Measurements from ENCODE around the gene THAP12. TPM values are rescaled to one million over a fixed set of nuclear protein-coding genes. Genes with fewer than 3 reads are reported as not detected.

The THAP12 gene
- total and polyA plus RNA-seq, 10 of the 15 experiments (the other 5 are each of a cell fraction or from before 2014, with no cell fraction given) = 12.6 to 45.6 (median 22.3) TPM

DNA sequence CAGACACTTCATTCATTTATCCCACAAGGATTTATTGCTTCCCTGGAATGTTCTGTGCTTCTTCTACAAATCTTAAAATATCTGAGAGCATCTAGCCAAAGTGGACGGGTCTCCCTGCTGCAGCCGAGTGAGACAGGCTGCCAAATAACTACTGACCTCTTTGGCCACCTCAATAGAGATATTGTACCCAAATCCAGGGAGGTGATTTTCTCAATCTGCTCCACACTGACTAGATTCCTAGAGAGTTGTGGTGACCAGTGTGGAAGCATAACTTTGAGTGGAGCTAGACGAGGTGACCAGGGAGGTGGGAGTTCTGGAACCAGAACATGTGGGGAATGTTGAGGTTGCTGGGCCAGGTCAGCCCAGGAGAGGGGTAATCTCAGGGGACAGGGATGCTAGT is 77.5 kb downstream of the THAP12 start:
- no TSS peak for BruUV-seq (replicated peaks)
- ATAC-seq (no peak), DNase-seq (ENCODE audit: low read depth, low spot score) (no peak), FAIRE-seq (no peak)
- H3K9ac ChIP-seq (ENCODE audit: control insufficient read depth, insufficient read depth, low read length) = no peak overlapping the region
- no peaks in the 10 kb centered on the region for H3K4me1 ChIP-seq (ENCODE audit: control insufficient read depth, insufficient read depth, low read length)
- no peak overlapping the region for H2AFZ ChIP-seq (ENCODE audit: control insufficient read depth, low read depth, low read length)
- no peak overlapping the region for H3K27ac ChIP-seq (ENCODE audit: control insufficient read depth, insufficient read depth)
- no peaks in the 10 kb centered on the region for H3K36me3 ChIP-seq (ENCODE audit: control insufficient read depth in 2 of 2, insufficient read depth in 2 of 2, low read length in 1 of 2)
- ChIA-PET SMC1A (ENCODE audit: uncharacterized antibody, unreplicated experiment) (interaction anchor here (0.9 kb wide), 1 partner anchor 53 kb away, joined by 3 read pairs; no protein-coding TSS in a partner anchor), POLR2A (no interaction called here), CTCF (no interaction called here), RAD21 (ENCODE audit: unreplicated experiment) (no interaction called here)
- intact Hi-C loops (cut with micrococcal nuclease; ENCODE audit: unreplicated experiment) (no loop called here), in situ Hi-C loops (cut with MboI) (no loop called here)
- H3K79me2 ChIP-seq (ENCODE audit: control insufficient read depth, insufficient read depth, low read length) = no peaks in the 10 kb centered on the region
- peaks cover 3% of the 10 kb centered on the region in 2 experiments; a peak in 3 of 4 replicates for H3K27me3 ChIP-seq (replicated peaks in 1 of 2; ENCODE audit: control insufficient read depth in 2 of 2, insufficient read depth in 2 of 2, low read length in 1 of 2)
- H3K9me3 ChIP-seq (replicated peaks; ENCODE audit: control insufficient read depth, insufficient read depth, low read length) = no peaks in the 10 kb centered on the region
- no peaks in the 10 kb centered on the region for H4K20me1 ChIP-seq (ENCODE audit: control insufficient read depth, insufficient read depth)
- H3K4me3 ChIP-seq = no peak overlapping the region
- no peak overlapping the region for H3K4me2 ChIP-seq (ENCODE audit: control insufficient read depth, insufficient read depth)
- WGBS (ENCODE audit: insufficient coverage, insufficient replicate concordance, low lambda C conversion rate, missing lambda C conversion rate) = 0% methylated on average over 3 of the region's 3 CpGs
- TF ChIP-seq RB1 (IDR thresholded peaks at IDR 0.05; ENCODE audit: borderline replicate concordance) = no peak
- TF ChIP-seq TARDBP (IDR thresholded peaks at IDR 0.05; ENCODE audit: borderline replicate concordance) = no peak
- TF ChIP-seq BCL11A (IDR thresholded peaks at IDR 0.05; ENCODE audit: low read depth, low read length) = no peak
- TF ChIP-seq NFYB (IDR thresholded peaks at IDR 0.05; ENCODE audit: insufficient read depth, low read depth, low read length) = no peak
- no peak for TF ChIP-seq CBFB (IDR thresholded peaks at IDR 0.05; ENCODE audit: low read depth)
- TF ChIP-seq FOXK2 (IDR thresholded peaks at IDR 0.05) = no peak
- TF ChIP-seq, protein P1, sequence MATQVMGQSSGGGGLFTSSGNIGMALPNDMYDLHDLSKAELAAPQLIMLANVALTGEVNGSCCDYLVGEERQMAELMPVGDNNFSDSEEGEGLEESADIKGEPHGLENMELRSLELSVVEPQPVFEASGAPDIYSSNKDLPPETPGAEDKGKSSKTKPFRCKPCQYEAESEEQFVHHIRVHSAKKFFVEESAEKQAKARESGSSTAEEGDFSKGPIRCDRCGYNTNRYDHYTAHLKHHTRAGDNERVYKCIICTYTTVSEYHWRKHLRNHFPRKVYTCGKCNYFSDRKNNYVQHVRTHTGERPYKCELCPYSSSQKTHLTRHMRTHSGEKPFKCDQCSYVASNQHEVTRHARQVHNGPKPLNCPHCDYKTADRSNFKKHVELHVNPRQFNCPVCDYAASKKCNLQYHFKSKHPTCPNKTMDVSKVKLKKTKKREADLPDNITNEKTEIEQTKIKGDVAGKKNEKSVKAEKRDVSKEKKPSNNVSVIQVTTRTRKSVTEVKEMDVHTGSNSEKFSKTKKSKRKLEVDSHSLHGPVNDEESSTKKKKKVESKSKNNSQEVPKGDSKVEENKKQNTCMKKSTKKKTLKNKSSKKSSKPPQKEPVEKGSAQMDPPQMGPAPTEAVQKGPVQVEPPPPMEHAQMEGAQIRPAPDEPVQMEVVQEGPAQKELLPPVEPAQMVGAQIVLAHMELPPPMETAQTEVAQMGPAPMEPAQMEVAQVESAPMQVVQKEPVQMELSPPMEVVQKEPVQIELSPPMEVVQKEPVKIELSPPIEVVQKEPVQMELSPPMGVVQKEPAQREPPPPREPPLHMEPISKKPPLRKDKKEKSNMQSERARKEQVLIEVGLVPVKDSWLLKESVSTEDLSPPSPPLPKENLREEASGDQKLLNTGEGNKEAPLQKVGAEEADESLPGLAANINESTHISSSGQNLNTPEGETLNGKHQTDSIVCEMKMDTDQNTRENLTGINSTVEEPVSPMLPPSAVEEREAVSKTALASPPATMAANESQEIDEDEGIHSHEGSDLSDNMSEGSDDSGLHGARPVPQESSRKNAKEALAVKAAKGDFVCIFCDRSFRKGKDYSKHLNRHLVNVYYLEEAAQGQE (IDR thresholded peaks at IDR 0.05; ENCODE audit: low read depth, low read length) = no peak
- TF ChIP-seq SMC3 (IDR thresholded peaks at IDR 0.05; ENCODE audit: borderline replicate concordance, low read length) = no peak
- no peak for TF ChIP-seq MEF2B (IDR thresholded peaks at IDR 0.05; ENCODE audit: partially characterized antibody, poor library complexity, severe bottlenecking)
- TF ChIP-seq, protein P2, sequence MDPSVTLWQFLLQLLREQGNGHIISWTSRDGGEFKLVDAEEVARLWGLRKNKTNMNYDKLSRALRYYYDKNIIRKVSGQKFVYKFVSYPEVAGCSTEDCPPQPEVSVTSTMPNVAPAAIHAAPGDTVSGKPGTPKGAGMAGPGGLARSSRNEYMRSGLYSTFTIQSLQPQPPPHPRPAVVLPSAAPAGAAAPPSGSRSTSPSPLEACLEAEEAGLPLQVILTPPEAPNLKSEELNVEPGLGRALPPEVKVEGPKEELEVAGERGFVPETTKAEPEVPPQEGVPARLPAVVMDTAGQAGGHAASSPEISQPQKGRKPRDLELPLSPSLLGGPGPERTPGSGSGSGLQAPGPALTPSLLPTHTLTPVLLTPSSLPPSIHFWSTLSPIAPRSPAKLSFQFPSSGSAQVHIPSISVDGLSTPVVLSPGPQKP (IDR thresholded peaks at IDR 0.05; ENCODE audit: low read depth, low read length) = no peak
- TF ChIP-seq, protein P3, sequence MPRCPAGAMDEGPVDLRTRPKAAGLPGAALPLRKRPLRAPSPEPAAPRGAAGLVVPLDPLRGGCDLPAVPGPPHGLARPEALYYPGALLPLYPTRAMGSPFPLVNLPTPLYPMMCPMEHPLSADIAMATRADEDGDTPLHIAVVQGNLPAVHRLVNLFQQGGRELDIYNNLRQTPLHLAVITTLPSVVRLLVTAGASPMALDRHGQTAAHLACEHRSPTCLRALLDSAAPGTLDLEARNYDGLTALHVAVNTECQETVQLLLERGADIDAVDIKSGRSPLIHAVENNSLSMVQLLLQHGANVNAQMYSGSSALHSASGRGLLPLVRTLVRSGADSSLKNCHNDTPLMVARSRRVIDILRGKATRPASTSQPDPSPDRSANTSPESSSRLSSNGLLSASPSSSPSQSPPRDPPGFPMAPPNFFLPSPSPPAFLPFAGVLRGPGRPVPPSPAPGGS (IDR thresholded peaks at IDR 0.05; ENCODE audit: borderline replicate concordance, insufficient read depth, low read depth, low read length, poor library complexity, severe bottlenecking) = no peak
- TF ChIP-seq, protein P4, sequence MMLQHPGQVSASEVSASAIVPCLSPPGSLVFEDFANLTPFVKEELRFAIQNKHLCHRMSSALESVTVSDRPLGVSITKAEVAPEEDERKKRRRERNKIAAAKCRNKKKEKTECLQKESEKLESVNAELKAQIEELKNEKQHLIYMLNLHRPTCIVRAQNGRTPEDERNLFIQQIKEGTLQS (IDR thresholded peaks at IDR 0.05; ENCODE audit: borderline replicate concordance, extremely low read depth, low read depth, low read length) = no peak
- TF ChIP-seq CHD1 (IDR thresholded peaks at IDR 0.05; ENCODE audit: low read depth, low read length) = no peak
- TF ChIP-seq, protein P5, sequence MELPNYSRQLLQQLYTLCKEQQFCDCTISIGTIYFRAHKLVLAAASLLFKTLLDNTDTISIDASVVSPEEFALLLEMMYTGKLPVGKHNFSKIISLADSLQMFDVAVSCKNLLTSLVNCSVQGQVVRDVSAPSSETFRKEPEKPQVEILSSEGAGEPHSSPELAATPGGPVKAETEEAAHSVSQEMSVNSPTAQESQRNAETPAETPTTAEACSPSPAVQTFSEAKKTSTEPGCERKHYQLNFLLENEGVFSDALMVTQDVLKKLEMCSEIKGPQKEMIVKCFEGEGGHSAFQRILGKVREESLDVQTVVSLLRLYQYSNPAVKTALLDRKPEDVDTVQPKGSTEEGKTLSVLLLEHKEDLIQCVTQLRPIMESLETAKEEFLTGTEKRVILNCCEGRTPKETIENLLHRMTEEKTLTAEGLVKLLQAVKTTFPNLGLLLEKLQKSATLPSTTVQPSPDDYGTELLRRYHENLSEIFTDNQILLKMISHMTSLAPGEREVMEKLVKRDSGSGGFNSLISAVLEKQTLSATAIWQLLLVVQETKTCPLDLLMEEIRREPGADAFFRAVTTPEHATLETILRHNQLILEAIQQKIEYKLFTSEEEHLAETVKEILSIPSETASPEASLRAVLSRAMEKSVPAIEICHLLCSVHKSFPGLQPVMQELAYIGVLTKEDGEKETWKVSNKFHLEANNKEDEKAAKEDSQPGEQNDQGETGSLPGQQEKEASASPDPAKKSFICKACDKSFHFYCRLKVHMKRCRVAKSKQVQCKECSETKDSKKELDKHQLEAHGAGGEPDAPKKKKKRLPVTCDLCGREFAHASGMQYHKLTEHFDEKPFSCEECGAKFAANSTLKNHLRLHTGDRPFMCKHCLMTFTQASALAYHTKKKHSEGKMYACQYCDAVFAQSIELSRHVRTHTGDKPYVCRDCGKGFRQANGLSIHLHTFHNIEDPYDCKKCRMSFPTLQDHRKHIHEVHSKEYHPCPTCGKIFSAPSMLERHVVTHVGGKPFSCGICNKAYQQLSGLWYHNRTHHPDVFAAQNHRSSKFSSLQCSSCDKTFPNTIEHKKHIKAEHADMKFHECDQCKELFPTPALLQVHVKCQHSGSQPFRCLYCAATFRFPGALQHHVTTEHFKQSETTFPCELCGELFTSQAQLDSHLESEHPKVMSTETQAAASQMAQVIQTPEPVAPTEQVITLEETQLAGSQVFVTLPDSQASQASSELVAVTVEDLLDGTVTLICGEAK (IDR thresholded peaks at IDR 0.05; ENCODE audit: borderline replicate concordance) = no peak

Measured in GM12878 (cell line).